Bronchial epithelial cell (primary cell): ENCODE results near the gene CSF1. TPM values are rescaled to one million over a fixed set of nuclear protein-coding genes. Genes with fewer than 3 reads are reported as not detected.

ENCODE experiments used
- DNase-seq: peaks from one replicate; pipeline ENCODE4 v3.0.0-alpha.2; 2010; ENCODE audit warnings: low read depth
- FAIRE-seq: peaks from 2 replicates; lab custom pipeline; 2011; peaks lifted over from hg19 to GRCh38; lab: Jason Lieb, UNC
- H3K27me3 ChIP-seq: 2 replicates; pipeline ENCODE4 v1.5.1; 2011; ENCODE audit warnings: low read length; ENCODE audit not compliant: control insufficient read depth, insufficient read depth
- H3K36me3 ChIP-seq: 2 replicates; pipeline ENCODE4 v1.5.1; 2011; ENCODE audit warnings: low read length; ENCODE audit not compliant: control insufficient read depth, insufficient read depth
- H3K4me3 ChIP-seq: 2 replicates; pipeline ENCODE4 v1.5.1; 2011; ENCODE audit warnings: mild to moderate bottlenecking, low read depth, low read length, control low read depth
- total RNA-seq: library from RNA; depleted of rRNA; stranded (reverse); fragments of >200 nt; gene quantifications from 2 replicates; pipeline ENCODE4 v1.2.1, GENCODE V29; 2014
- TF ChIP-seq, protein P1 (sequence below): IDR thresholded peaks from 2 replicates; pipeline ENCODE4 v1.5.1; 2011; ENCODE audit warnings: mild to moderate bottlenecking, moderate library complexity, low read length, control low read depth, inconsistent platforms; ENCODE audit not compliant: insufficient read depth, severe bottlenecking

Gene CSF1
- total RNA-seq, 1 donor from 2014 or later = 1.1 TPM

DNA sequence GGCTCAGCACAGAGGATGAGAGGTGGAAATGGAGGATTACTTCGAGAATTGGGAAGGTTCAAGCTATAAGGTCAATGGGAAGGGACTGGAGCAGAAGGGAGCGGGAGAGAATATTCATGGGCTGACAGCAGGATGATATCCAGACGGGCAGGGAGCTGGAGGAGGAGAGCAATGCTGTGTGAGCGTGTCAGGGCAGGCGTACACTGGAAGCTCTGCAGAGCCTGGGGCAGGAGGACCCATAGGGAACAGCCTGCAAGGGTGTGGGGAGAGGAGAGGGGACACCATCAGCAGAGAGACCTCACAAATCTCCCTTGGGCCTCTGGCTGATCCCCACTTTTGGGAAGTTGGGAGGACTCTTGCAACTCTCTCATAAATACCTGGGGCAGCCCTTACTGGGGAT lies 13.7 kb downstream of the CSF1 start:
- FAIRE-seq = no peak
- H3K4me3 ChIP-seq = no peak overlapping the region
- H3K36me3 ChIP-seq = peaks cover 5% of the 10 kb centered on the region
- TF ChIP-seq, protein P1, sequence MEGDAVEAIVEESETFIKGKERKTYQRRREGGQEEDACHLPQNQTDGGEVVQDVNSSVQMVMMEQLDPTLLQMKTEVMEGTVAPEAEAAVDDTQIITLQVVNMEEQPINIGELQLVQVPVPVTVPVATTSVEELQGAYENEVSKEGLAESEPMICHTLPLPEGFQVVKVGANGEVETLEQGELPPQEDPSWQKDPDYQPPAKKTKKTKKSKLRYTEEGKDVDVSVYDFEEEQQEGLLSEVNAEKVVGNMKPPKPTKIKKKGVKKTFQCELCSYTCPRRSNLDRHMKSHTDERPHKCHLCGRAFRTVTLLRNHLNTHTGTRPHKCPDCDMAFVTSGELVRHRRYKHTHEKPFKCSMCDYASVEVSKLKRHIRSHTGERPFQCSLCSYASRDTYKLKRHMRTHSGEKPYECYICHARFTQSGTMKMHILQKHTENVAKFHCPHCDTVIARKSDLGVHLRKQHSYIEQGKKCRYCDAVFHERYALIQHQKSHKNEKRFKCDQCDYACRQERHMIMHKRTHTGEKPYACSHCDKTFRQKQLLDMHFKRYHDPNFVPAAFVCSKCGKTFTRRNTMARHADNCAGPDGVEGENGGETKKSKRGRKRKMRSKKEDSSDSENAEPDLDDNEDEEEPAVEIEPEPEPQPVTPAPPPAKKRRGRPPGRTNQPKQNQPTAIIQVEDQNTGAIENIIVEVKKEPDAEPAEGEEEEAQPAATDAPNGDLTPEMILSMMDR = no peak
- H3K27me3 ChIP-seq = no peaks in the 10 kb centered on the region
- DNase-seq = peak; percentile 57

DNA sequence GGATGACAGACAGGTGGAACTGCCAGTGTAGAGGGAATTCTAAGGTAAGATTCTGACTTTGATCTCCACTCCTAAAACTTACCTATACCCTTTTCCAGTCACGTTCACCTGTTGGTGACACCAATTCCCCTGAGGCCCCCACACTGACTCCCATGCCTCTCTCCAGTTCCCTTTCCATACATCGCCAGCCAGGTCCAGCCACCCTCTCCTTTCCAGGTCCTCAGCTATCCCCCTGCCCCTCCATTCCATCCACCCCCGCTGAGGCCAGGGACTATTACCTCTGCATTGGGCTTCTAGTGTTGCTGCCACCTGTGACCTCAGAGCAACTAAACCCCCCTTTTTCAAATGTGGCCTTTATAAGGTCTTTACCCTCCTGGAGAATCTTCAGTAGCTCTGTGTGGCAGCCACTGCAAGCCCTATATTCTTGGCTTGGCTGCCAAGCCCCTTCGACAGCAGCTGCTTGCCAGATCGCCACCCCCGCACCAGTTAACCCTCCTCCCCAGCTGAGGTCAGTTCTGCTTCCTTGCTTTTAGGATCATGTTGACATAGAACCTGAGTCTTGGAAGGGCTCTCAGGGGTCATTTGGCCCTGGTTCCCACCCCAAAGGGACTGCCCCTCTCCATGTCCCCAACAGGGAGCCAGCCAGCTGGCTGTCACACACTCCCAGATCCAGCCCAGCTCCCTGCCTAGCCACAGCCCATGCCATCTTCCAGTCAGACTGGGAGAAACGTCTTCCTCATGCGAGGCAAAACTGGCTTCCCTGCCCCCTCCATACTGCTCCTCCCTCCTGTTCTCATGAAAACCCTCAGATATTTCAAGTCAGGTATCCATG lies 14.7 kb downstream of the CSF1 start:
- FAIRE-seq = no peak
- no peak for DNase-seq

DNA sequence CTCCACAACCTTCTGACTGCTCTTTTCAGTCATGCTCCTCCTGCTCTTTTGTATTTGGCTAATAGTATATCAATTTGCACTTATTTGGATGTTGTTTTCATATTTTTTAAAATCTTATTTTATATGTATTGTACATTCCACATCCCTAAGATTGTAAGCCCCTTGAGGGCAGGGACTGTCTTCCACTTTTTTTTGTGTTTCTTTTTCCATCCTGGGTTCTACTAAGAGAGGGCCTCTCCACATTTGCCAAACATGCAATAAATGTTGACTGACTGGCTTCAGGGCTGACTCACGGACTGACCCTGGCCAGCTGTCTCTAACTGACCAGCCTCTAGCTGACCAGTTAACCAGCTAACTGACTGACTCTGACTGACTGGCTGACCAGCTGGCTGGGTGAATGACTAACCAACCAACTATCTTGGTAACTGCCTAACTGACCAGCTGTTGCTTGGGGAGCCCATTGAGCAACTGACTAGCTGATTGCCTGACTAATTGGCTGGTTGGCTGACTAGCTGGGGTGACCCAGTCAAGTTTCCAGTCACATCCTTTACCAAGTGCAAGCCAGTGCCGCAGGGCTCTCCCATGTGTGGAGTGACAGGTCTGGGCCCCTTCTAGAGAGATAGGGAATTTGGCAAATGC lies 16.1 kb downstream of the CSF1 start:
- DNase-seq (peak; percentile 79), FAIRE-seq (no peak)
- peaks cover 7% of the 10 kb centered on the region for H3K36me3 ChIP-seq
- no peak overlapping the region for H3K4me3 ChIP-seq
- H3K27me3 ChIP-seq = no peaks in the 10 kb centered on the region
- TF ChIP-seq, protein P1 = no peak

More for the DNA sequence above, 14.7 kb downstream of the CSF1 start:
- TF ChIP-seq, protein P1 = no peak
- Histone ChIP-seq H3K27me3 (no peaks in the 10 kb centered on the region), H3K4me3 (no peak overlapping the region), H3K36me3 (peaks cover 7% of the 10 kb centered on the region)

DNA sequence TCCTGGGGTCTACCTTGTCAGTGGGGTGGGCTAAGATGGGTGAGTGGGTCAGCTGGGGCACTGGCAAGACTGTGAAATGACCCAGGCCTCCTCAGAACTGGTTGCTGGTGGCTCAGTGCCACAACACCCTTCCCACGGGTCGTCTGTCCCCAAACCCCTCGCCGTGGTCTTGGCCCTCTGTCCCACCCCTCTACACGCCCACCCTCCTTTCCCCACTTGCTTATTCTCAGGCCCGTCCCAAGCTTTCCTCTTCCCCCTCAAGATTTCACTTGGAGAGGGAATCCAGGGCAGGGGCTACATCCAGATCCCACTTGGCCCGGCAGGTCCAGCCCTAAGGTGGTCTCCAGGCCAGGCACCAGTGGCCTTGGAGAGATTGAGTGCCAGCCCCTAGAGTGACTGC lies 16.7 kb downstream of the CSF1 start:
- TF ChIP-seq, protein P1 = no peak
- DNase-seq (no peak), FAIRE-seq (no peak)
- Histone ChIP-seq H3K36me3 (peaks cover 4% of the 10 kb centered on the region), H3K4me3 (no peak overlapping the region), H3K27me3 (no peaks in the 10 kb centered on the region)

DNA sequence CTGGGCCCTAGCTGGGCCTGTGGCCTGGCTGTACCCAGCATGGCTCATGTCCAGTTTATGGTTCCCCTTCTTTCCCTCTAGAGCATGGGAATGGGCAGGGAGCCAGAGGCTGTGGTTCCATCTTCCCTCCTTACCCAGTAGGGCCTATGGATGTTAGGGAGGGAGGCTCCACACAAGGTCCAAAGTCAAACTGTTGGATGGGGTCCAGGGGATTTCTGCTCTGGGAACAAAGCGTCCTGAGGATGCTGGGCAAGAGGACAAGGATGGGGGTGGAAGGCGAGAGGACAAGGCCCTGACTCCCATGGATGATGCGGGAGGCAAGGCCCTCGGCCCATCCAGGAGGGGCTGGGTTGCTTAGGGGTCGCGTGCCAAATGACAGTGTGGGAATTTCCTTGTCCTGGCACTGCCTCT lies 17.3 kb downstream of the CSF1 start:
- TF ChIP-seq, protein P1 = no peak
- FAIRE-seq = no peak
- no peak for DNase-seq

More for the DNA sequence above, 17.3 kb downstream of the CSF1 start:
- Histone ChIP-seq H3K4me3 (no peak overlapping the region), H3K27me3 (no peaks in the 10 kb centered on the region), H3K36me3 (peaks cover 4% of the 10 kb centered on the region)
